Mucosa of descending colon (tissue), 3 donors: ENCODE data around the gene ST8SIA2. TPM values are rescaled to one million over a fixed set of nuclear protein-coding genes. Genes with fewer than 3 reads are reported as not detected.

Experiments
- ATAC-seq: fragments of 200-7000 bp; cut with Tn5 transposase; one replicate; pipeline ENCODE4 v1.9.1; 2020; ENCODE audit warnings: mild to moderate bottlenecking, moderate library complexity
- DNase-seq, 3 donors: peaks; one replicate each; pipeline ENCODE4 v3.0.0-alpha.2; 2020
- H3K36me3 ChIP-seq: fragments of 200-600 bp; one replicate; pipeline ENCODE4 v1.8.0; 2021; ENCODE audit warnings: low read depth, mild to moderate bottlenecking
- H3K4me1 ChIP-seq: fragments of 200-600 bp; one replicate; pipeline ENCODE4 v1.8.0; 2021; ENCODE audit warnings: low read depth, mild to moderate bottlenecking
- H3K4me3 ChIP-seq: fragments of 200-600 bp; one replicate; pipeline ENCODE4 v1.8.0; 2021; ENCODE audit warnings: mild to moderate bottlenecking
- H3K9me3 ChIP-seq: fragments of 200-600 bp; one replicate; pipeline ENCODE4 v1.8.0; 2021; ENCODE audit warnings: mild to moderate bottlenecking
- CTCF ChIP-seq: fragments of 200-600 bp; IDR thresholded peaks from one replicate; pipeline ENCODE4 v1.8.0; 2022; ENCODE audit warnings: antibody characterized with exemption, mild to moderate bottlenecking
- intact Hi-C, 2 donors: fragments of 100-400 bp; cut with DNase I in 1 of 2; cut with micrococcal nuclease in 1 of 2; formaldehyde crosslinking; loops; one replicate each; pipeline versions ENCODE4 v1.11.0 to v1.11.1; 2022; cut with DNase I, micrococcal nuclease
- total RNA-seq, 3 donors: library from RNA; stranded (reverse); fragmentation: NEBNext Ultra II Directional in 2 of 3; extraction: Animal tissue kit (Norgen Biotek cat#: 25700) in 2 of 3; gene quantifications; one replicate each; pipeline versions ENCODE4 v1.2.1 to v1.2.4, GENCODE V29; 2021 to 2023
- donor health status: DM: no; HTN: no; CAD: no; lungs with moderate emphysema.
- donor health status: DM: no; HTN: no; CAD: no.
- donor health status: DM: no; HTN: yes; CAD: no.

The ST8SIA2 gene
- total RNA-seq, 3 donors from 2014 or later, result 0.29 to 0.44 (median 0.43) TPM

- H3K4me3 ChIP-seq, result no peak overlapping the region
- H3K36me3 ChIP-seq, result no peaks in the 10 kb centered on the region
- no peaks in the 10 kb centered on the region for H3K4me1 ChIP-seq
- H3K9me3 ChIP-seq, result peaks cover 6% of the 10 kb centered on the region
- TF ChIP-seq CTCF, result no peak
- intact Hi-C loops, result no loop called here
- no peak for DNase-seq
- ATAC-seq, result no peak
Measured at GRCh38 chr15:92503889-92504288, 110.2 kb downstream of the ST8SIA2 start.

GRCh38 chr15:92505611-92506010 lies 111.9 kb downstream of the ST8SIA2 start:
- Histone ChIP-seq H3K4me1 (no peaks in the 10 kb centered on the region), H3K4me3 (no peak overlapping the region), H3K36me3 (no peaks in the 10 kb centered on the region), H3K9me3 (peaks cover 6% of the 10 kb centered on the region)
- ATAC-seq (no peak), DNase-seq (no peak)
- no peak for TF ChIP-seq CTCF
- intact Hi-C loops, result no loop called here

- no peak for ATAC-seq
- Histone ChIP-seq H3K9me3 (peaks cover 6% of the 10 kb centered on the region), H3K36me3 (no peaks in the 10 kb centered on the region), H3K4me3 (no peak overlapping the region), H3K4me1 (no peaks in the 10 kb centered on the region)
- no peak for DNase-seq
- intact Hi-C loops, result no loop called here
- TF ChIP-seq CTCF, result no peak
Measured at GRCh38 chr15:92506506-92506905, 112.8 kb downstream of the ST8SIA2 start.

GRCh38 chr15:92510163-92510882 lies 116.6 kb downstream of the ST8SIA2 start:
- H3K9me3 ChIP-seq, result peaks cover 6% of the 10 kb centered on the region
- ATAC-seq, result no peak
- H3K4me1 ChIP-seq, result no peaks in the 10 kb centered on the region
- DNase-seq, result no peak
- intact Hi-C loops, result no loop called here
- no peaks in the 10 kb centered on the region for H3K36me3 ChIP-seq
- TF ChIP-seq CTCF, result no peak
- no peak overlapping the region for H3K4me3 ChIP-seq
